GM12865 (cell line): ENCODE results near the gene ZNF526.

Source experiments
- DNase-seq: peaks from one replicate; pipeline ENCODE4 v3.0.0; 2010; ENCODE audit warnings: low read depth
- H3K4me3 ChIP-seq: 2 replicates; pipeline ENCODE4 v1.5.1; 2011; ENCODE audit warnings: mild to moderate bottlenecking, low read depth, low read length, control low read depth
- CTCF ChIP-seq: IDR thresholded peaks from 2 replicates; pipeline ENCODE4 v1.5.1; 2011; ENCODE audit warnings: low read length, control low read depth, low read depth, inconsistent platforms; ENCODE audit not compliant: insufficient read depth; ENCODE audit errors: missing control alignments

Gene ZNF526

GRCh38 chr19:42268704-42269477 is 48.8 kb downstream of the ZNF526 start, which contains the start of gene CIC:
Gene CIC (plus strand): TSS chr19:42269252. CDS start chr19:42271784, 2,532 bp downstream.
- peak; percentile 100 for DNase-seq
- no peak for TF ChIP-seq CTCF
- H3K4me3 ChIP-seq, result peak within 1 kb of the TSS; percentile 75

GRCh38 chr19:42269478-42270345 is 49.6 kb downstream of the ZNF526 start:
- TF ChIP-seq CTCF, result no peak
- DNase-seq, result no peak
- peak overlapping the region; percentile 75 for H3K4me3 ChIP-seq

- TF ChIP-seq CTCF, result no peak
- DNase-seq, result peak; percentile 84
- peak overlapping the region; percentile 75 for H3K4me3 ChIP-seq
Observed at GRCh38 chr19:42270346-42271044, 50.4 kb downstream of the ZNF526 start.

GRCh38 chr19:42271045-42271419 is 50.9 kb downstream of the ZNF526 start:
- TF ChIP-seq CTCF, result no peak
- DNase-seq, result no peak
- peak overlapping the region; percentile 75 for H3K4me3 ChIP-seq

- H3K4me3 ChIP-seq, result no peak overlapping the region
- TF ChIP-seq CTCF, result no peak
- no peak for DNase-seq
Observed at GRCh38 chr19:42271861-42272534, 51.9 kb downstream of the ZNF526 start.

GRCh38 chr19:42272535-42272897 is 52.4 kb downstream of the ZNF526 start:
- no peak overlapping the region for H3K4me3 ChIP-seq
- TF ChIP-seq CTCF, result no peak
- no peak for DNase-seq
